ENCODE results near the gene SAP30BP.

DNA sequence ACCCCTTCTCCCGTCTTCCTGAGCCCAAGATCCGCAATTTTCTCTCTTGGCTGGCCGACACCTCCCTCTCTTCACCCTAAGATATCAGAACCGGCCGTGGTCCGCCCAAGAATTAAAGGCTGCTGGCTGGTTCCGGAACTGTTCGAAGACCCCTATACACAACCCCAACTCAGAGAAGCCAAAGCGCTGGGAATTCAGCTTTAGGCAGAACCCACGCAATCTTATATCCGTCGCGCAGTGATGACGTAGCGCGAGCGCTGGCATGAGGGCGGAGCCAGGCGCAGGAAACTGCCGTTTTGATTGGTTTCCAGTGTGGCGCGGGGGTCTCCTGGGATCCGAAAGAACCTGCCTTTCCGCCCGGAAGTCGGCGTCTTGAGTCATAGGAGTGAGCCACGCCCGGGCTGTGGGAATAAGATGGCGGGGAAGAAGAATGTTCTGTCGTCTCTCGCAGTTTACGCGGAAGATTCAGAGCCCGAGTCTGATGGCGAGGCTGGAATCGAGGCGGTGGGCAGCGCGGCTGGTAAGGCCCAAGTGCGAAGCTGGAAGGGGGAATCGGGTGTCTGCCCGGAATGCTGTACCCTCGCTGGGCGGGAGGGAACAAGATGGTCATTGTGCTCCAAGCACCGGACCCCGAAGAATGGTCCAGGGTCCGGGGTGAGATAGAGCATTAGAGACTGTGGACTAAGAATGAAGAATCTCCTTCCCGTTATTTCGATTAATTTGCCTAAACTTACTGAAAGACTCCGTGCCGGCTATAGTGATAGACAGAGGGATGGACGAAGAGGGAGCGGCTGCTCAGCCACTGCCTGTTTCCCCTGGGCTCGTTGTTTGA is at the start of gene SAP30BP, which contains the start of gene RECQL5:
- TF ChIP-seq TAF1 (IDR thresholded peaks at IDR 0.05; ENCODE audit: borderline replicate concordance, low read depth, low read length) (peak; percentile 72; the same call in 1 of the 2 replicates), NFIC (IDR thresholded peaks at IDR 0.05; ENCODE audit: low read depth, low read length) (no peak), EP300 (IDR thresholded peaks at IDR 0.05; ENCODE audit: borderline replicate concordance in 1 of 2, control insufficient read depth in 1 of 2, low read depth in 2 of 2, low read length in 2 of 2) (peak in 1 of 2 experiments; percentile 24; a peak in 1 of 4 replicates), FOXM1 (IDR thresholded peaks at IDR 0.05; ENCODE audit: low read depth, low read length) (no peak), CREM (IDR thresholded peaks at IDR 0.05; ENCODE audit: low read depth) (peak; percentile 99), RBBP5 (conservative IDR thresholded peaks at IDR 0.05) (no peak), SPI1 (IDR thresholded peaks at IDR 0.05; ENCODE audit: borderline replicate concordance, insufficient read depth, low read depth, low read length) (no peak), KDM1A (IDR thresholded peaks at IDR 0.05; ENCODE audit: borderline replicate concordance) (no peak), POLR2AphosphoS5 (IDR thresholded peaks at IDR 0.05; ENCODE audit: low read length) (peak; percentile 83)
- TF ChIP-seq, protein P1, sequence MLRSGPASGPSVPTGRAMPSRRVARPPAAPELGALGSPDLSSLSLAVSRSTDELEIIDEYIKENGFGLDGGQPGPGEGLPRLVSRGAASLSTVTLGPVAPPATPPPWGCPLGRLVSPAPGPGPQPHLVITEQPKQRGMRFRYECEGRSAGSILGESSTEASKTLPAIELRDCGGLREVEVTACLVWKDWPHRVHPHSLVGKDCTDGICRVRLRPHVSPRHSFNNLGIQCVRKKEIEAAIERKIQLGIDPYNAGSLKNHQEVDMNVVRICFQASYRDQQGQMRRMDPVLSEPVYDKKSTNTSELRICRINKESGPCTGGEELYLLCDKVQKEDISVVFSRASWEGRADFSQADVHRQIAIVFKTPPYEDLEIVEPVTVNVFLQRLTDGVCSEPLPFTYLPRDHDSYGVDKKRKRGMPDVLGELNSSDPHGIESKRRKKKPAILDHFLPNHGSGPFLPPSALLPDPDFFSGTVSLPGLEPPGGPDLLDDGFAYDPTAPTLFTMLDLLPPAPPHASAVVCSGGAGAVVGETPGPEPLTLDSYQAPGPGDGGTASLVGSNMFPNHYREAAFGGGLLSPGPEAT (IDR thresholded peaks at IDR 0.05; ENCODE audit: low read depth) = peak; percentile 100
- TF ChIP-seq, protein P2, sequence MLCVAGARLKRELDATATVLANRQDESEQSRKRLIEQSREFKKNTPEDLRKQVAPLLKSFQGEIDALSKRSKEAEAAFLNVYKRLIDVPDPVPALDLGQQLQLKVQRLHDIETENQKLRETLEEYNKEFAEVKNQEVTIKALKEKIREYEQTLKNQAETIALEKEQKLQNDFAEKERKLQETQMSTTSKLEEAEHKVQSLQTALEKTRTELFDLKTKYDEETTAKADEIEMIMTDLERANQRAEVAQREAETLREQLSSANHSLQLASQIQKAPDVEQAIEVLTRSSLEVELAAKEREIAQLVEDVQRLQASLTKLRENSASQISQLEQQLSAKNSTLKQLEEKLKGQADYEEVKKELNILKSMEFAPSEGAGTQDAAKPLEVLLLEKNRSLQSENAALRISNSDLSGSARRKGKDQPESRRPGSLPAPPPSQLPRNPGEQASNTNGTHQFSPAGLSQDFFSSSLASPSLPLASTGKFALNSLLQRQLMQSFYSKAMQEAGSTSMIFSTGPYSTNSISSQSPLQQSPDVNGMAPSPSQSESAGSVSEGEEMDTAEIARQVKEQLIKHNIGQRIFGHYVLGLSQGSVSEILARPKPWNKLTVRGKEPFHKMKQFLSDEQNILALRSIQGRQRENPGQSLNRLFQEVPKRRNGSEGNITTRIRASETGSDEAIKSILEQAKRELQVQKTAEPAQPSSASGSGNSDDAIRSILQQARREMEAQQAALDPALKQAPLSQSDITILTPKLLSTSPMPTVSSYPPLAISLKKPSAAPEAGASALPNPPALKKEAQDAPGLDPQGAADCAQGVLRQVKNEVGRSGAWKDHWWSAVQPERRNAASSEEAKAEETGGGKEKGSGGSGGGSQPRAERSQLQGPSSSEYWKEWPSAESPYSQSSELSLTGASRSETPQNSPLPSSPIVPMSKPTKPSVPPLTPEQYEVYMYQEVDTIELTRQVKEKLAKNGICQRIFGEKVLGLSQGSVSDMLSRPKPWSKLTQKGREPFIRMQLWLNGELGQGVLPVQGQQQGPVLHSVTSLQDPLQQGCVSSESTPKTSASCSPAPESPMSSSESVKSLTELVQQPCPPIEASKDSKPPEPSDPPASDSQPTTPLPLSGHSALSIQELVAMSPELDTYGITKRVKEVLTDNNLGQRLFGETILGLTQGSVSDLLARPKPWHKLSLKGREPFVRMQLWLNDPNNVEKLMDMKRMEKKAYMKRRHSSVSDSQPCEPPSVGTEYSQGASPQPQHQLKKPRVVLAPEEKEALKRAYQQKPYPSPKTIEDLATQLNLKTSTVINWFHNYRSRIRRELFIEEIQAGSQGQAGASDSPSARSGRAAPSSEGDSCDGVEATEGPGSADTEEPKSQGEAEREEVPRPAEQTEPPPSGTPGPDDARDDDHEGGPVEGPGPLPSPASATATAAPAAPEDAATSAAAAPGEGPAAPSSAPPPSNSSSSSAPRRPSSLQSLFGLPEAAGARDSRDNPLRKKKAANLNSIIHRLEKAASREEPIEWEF (IDR thresholded peaks at IDR 0.05; ENCODE audit: insufficient replicate concordance, low read depth, low read length) = no peak
- TF ChIP-seq, protein P3, sequence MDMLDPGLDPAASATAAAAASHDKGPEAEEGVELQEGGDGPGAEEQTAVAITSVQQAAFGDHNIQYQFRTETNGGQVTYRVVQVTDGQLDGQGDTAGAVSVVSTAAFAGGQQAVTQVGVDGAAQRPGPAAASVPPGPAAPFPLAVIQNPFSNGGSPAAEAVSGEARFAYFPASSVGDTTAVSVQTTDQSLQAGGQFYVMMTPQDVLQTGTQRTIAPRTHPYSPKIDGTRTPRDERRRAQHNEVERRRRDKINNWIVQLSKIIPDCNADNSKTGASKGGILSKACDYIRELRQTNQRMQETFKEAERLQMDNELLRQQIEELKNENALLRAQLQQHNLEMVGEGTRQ (IDR thresholded peaks at IDR 0.05; ENCODE audit: borderline replicate concordance, low read depth, low read length) = no peak; the same call in 1 of the 2 replicates
- TF ChIP-seq, protein P4, sequence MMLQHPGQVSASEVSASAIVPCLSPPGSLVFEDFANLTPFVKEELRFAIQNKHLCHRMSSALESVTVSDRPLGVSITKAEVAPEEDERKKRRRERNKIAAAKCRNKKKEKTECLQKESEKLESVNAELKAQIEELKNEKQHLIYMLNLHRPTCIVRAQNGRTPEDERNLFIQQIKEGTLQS (IDR thresholded peaks at IDR 0.05; ENCODE audit: borderline replicate concordance, extremely low read depth, low read depth, low read length) = peak; percentile 60; the same call in 1 of the 2 replicates
